SK-N-SH (cell line): Measurements from ENCODE around the gene ZMYND8. TPM values are rescaled to one million over a fixed set of nuclear protein-coding genes. Genes with fewer than 3 reads are reported as not detected.

Source experiments
- CTCF ChIA-PET: fragments of 300-600, 350-600 bp; formaldehyde crosslinking; extraction: SDS; loops from one replicate; lab custom pipeline; 2021; lab: Yijun Ruan, JAX
- POLR2A ChIA-PET: fragments of 350-600 bp; sonication (Branson Sonifier 250); formaldehyde crosslinking; extraction: SDS; loops from one replicate; lab custom pipeline; 2020; ENCODE audit warnings: antibody characterized with exemption, inconsistent platforms; lab: Yijun Ruan, JAX
- DNase-seq: peaks from one replicate; pipeline ENCODE4 v3.0.0; 2012
- H2AFZ ChIP-seq: fragments of 200-600 bp; sonication (generic); 2 replicates; pipeline ENCODE4 v1.8.1; 2016; ENCODE audit warnings: antibody characterized with exemption, mild to moderate bottlenecking, low read depth
- H3F3A ChIP-seq: fragments of 200-600 bp; sonication (generic); replicated peaks from 2 replicates; pipeline ENCODE3; 2016; ENCODE audit warnings: antibody characterized with exemption, mild to moderate bottlenecking; ENCODE audit not compliant: insufficient read depth
- H3K27ac ChIP-seq, 2 experiments: fragments of 200-500 bp in 1 of 2; fragments of 200-600 bp in 1 of 2; sonication (Bioruptor generic) in 1 of 2; sonication (generic), shearing (Covaris generic) in 1 of 2; 2 replicates each; pipeline versions ENCODE4 v1.5.1 to v1.6.1; 2014 to 2016; ENCODE audit warnings: low read depth in 2 of 2, inconsistent platforms in 1 of 2, low read length in 1 of 2, mild to moderate bottlenecking in 1 of 2, mixed read lengths in 1 of 2
- H3K27me3 ChIP-seq: fragments of 200-600 bp; sonication (generic), shearing (Covaris generic); 2 replicates; pipeline ENCODE4 v1.6.1; 2016; ENCODE audit warnings: mixed run types; ENCODE audit not compliant: insufficient read depth
- H3K36me3 ChIP-seq, 2 experiments: fragments of 200-500 bp in 1 of 2; fragments of 200-600 bp in 1 of 2; sonication (Bioruptor generic) in 1 of 2; sonication (generic) in 1 of 2; replicated peaks in 1 of 2; 2 replicates each; pipeline versions ENCODE3 to v1.5.1; 2014 to 2016; ENCODE audit warnings: low read length in 1 of 2, mild to moderate bottlenecking in 1 of 2; ENCODE audit not compliant: insufficient read depth in 2 of 2, control insufficient read depth in 1 of 2
- H3K4me1 ChIP-seq, 2 experiments: fragments of 200-500 bp in 1 of 2; fragments of 200-600 bp in 1 of 2; sonication (Bioruptor generic) in 1 of 2; sonication (generic), shearing (Covaris generic) in 1 of 2; 2 replicates each; pipeline versions ENCODE4 v1.5.1 to v1.6.1; 2014 to 2016; ENCODE audit warnings: low read depth in 1 of 2, low read length in 1 of 2, mixed run types in 1 of 2; ENCODE audit not compliant: insufficient read depth in 2 of 2, control insufficient read depth in 1 of 2
- H3K4me2 ChIP-seq: fragments of 200-600 bp; sonication (generic), shearing (Covaris generic); 2 replicates; pipeline ENCODE4 v1.6.1; 2017; ENCODE audit warnings: mixed run types
- H3K4me3 ChIP-seq, 2 experiments: fragments of 200-500 bp in 1 of 2; fragments of 200-600 bp in 1 of 2; sonication (Bioruptor generic) in 1 of 2; sonication (generic), shearing (Covaris generic) in 1 of 2; 2 replicates each; pipeline versions ENCODE4 v1.5.1 to v1.8.1; 2014 to 2016; ENCODE audit warnings: low read depth in 2 of 2, inconsistent platforms in 1 of 2, low read length in 1 of 2, mild to moderate bottlenecking in 1 of 2, mixed read lengths in 1 of 2, moderate library complexity in 1 of 2
- H3K79me2 ChIP-seq: fragments of 200-600 bp; sonication (generic); 2 replicates; pipeline ENCODE4 v1.8.1; 2017; ENCODE audit warnings: mild to moderate bottlenecking; ENCODE audit not compliant: insufficient read depth
- H3K9ac ChIP-seq: fragments of 200-600 bp; sonication (generic); 2 replicates; pipeline ENCODE4 v1.6.1; 2017; ENCODE audit warnings: mixed run types
- H3K9me2 ChIP-seq: fragments of 200-600 bp; sonication (generic); 2 replicates; pipeline ENCODE4 v1.6.1; 2017; ENCODE audit warnings: mixed run types
- H3K9me3 ChIP-seq: fragments of 200-600 bp; sonication (generic); 2 replicates; pipeline ENCODE4 v1.6.1; 2017; ENCODE audit warnings: mixed run types, mild to moderate bottlenecking, moderate library complexity
- H4K20me1 ChIP-seq: fragments of 200-600 bp; sonication (generic); 2 replicates; pipeline ENCODE4 v1.6.1; 2017; ENCODE audit warnings: mild to moderate bottlenecking, mixed run types; ENCODE audit not compliant: insufficient read depth
- CTCF ChIP-seq: fragments of 200-600 bp; sonication (generic); IDR thresholded peaks from 2 replicates; pipeline ENCODE4 v1.6.1; 2017; ENCODE audit warnings: antibody characterized with exemption, mild to moderate bottlenecking, moderate library complexity
- EP300 ChIP-seq, 2 experiments: IDR thresholded peaks; 2 replicates each; pipeline versions ENCODE4 v1.4.0 to v1.6.1; 2012; ENCODE audit warnings: borderline replicate concordance in 1 of 2, low read depth in 1 of 2, low read length in 1 of 2
- IRF3 ChIP-seq: fragments of 150-350 bp; IDR thresholded peaks from 2 replicates; pipeline ENCODE4 v1.6.1; 2016; ENCODE audit warnings: mild to moderate bottlenecking, low read depth, low read length
- MXI1 ChIP-seq: IDR thresholded peaks from 2 replicates; pipeline ENCODE4 v1.6.1; 2012; ENCODE audit warnings: mild to moderate bottlenecking, low read depth, low read length, improper control_type of control experiment
- POLR2AphosphoS5 ChIP-seq: IDR thresholded peaks from 2 replicates; pipeline ENCODE4 v1.6.1; 2012; ENCODE audit warnings: low read depth, low read length
- RFX5 ChIP-seq: IDR thresholded peaks from 2 replicates; pipeline ENCODE4 v1.6.1; 2012; ENCODE audit warnings: mild to moderate bottlenecking, improper control_type of control experiment, low read length
- YY1 ChIP-seq: IDR thresholded peaks from 2 replicates; pipeline ENCODE4 v1.4.0; 2012; ENCODE audit warnings: low read depth, mild to moderate bottlenecking
- WGBS: methylation state at CpG from one replicate; pipeline ENCODE4 v1.1.6; 2017; ENCODE audit warnings: low lambda C conversion rate; 5-methylcytosine and 5-hydroxymethylcytosine counted together
- polyA plus RNA-seq, 3 experiments: library from polyadenylated mRNA; depleted of rRNA; stranded (reverse); fragments of >200 nt; gene quantifications; 2 replicates each; pipeline ENCODE4 v1.2.3, GENCODE V29; 2012

ZMYND8 gene
- polyA plus RNA-seq, 1 of the 3 experiments (the other 2 are of a cell fraction) = 25.3 TPM

- POLR2A ChIA-PET = no interaction called here
- TF ChIP-seq POLR2AphosphoS5 (no peak), YY1 (no peak), RFX5 (no peak), EP300 (IDR thresholded peaks at IDR 0.05; ENCODE audit: borderline replicate concordance in 1 of 2, low read depth in 1 of 2, low read length in 1 of 2) (no peak)
- TF ChIP-seq, all 33 proteins: peak for 0
- Histone ChIP-seq H3K9me2 (no peaks in the 10 kb centered on the region), H2AFZ (no peak overlapping the region), H3K4me2 (no peak overlapping the region), H3K4me1 (peaks cover 2 to 17% of the 10 kb centered on the region in 2 experiments; a peak in 3 of 4 replicates), H3K79me2 (peaks cover 95% of the 10 kb centered on the region), H3K9ac (no peak overlapping the region), H3K27ac (no peak overlapping the region), H3K9me3 (no peaks in the 10 kb centered on the region), H3F3A (peaks cover 17% of the 10 kb centered on the region), H3K36me3 (peaks cover 10 to 50% of the 10 kb centered on the region in 2 experiments), H3K4me3 (no peak overlapping the region), H4K20me1 (no peaks in the 10 kb centered on the region), H3K27me3 (no peaks in the 10 kb centered on the region)
- CTCF ChIA-PET = interaction anchor here (1.0 to 1.3 kb wide), 5 partner anchors 8 to 73 kb away, joined by 3 to 6 read pairs (median 3); no protein-coding TSS in a partner anchor
- WGBS = 100% methylated on average over 5 of the region's 5 CpGs
- no peak for DNase-seq
These were observed 45.3 kb downstream of the ZMYND8 start for GRCh38 chr20:47311211-47311610.

GRCh38 chr20:47310729-47311128 is 45.8 kb downstream of the ZMYND8 start:
- no peak overlapping the region for H2AFZ ChIP-seq
- peaks cover 97% of the 10 kb centered on the region for H3K79me2 ChIP-seq
- H3K4me2 ChIP-seq = no peak overlapping the region
- H3K36me3 ChIP-seq = peaks cover 10 to 52% of the 10 kb centered on the region in 2 experiments
- WGBS = 95% methylated on average over 8 of the region's 8 CpGs
- no peaks in the 10 kb centered on the region for H3K9me3 ChIP-seq
- DNase-seq = no peak
- no peaks in the 10 kb centered on the region for H4K20me1 ChIP-seq
- H3K27ac ChIP-seq = no peak overlapping the region; a peak in 1 of 4 replicates
- no peak overlapping the region for H3K9ac ChIP-seq
- peaks cover 12% of the 10 kb centered on the region for H3F3A ChIP-seq
- H3K9me2 ChIP-seq = no peaks in the 10 kb centered on the region
- ChIA-PET POLR2A (no interaction called here), CTCF (interaction anchor here (0.7 to 1.0 kb wide), 2 partner anchors 73 to 1446 kb away, joined by 3 read pairs; no protein-coding TSS in a partner anchor)
- H3K4me3 ChIP-seq = no peak overlapping the region
- H3K4me1 ChIP-seq = peaks cover 2 to 13% of the 10 kb centered on the region in 2 experiments; a peak in 3 of 4 replicates
- H3K27me3 ChIP-seq = no peaks in the 10 kb centered on the region
- TF ChIP-seq MXI1 = no peak
- TF ChIP-seq CTCF = no peak
- no peak for TF ChIP-seq IRF3
